GM19328 (cell line): ENCODE measurements around the gene RPP25.
"Not testable (repeated sequence)": the region's sequence is repeated elsewhere in the genome, so short reads cannot be mapped to it uniquely, and the experiment has no call there.

ENCODE experiments used
- ATAC-seq: cut with Tn5 transposase; IDR thresholded peaks from one replicate; pipeline ENCODE4 v1.9.1; 2021; ENCODE audit warnings: mild to moderate bottlenecking, moderate library complexity; ENCODE audit not compliant: unreplicated experiment

The RPP25 gene

GRCh38 chr15:74924525-74924924 is 32.0 kb downstream of the RPP25 start:
- ATAC-seq: no peak

- ATAC-seq: no peak
These were observed 36.1 kb downstream of the RPP25 start for GRCh38 chr15:74920456-74920855.

GRCh38 chr15:74917676-74918075 is 38.9 kb downstream of the RPP25 start:
- no peak for ATAC-seq

- not testable (repeated sequence) for ATAC-seq
These were observed 42.8 kb downstream of the RPP25 start for GRCh38 chr15:74913799-74914198.

- ATAC-seq: no peak
These were observed 43.5 kb downstream of the RPP25 start for GRCh38 chr15:74913041-74913440.

- no peak for ATAC-seq
These were observed 47.9 kb downstream of the RPP25 start for GRCh38 chr15:74908635-74909034.

- no peak for ATAC-seq
These were observed 49.3 kb downstream of the RPP25 start for GRCh38 chr15:74907163-74907870.

- ATAC-seq: peak; percentile 69
These were observed 50.0 kb downstream of the RPP25 start, which contains the start of gene FAM219B for GRCh38 chr15:74906450-74907162. Gene FAM219B (minus strand): TSS chr15:74906851. CDS start chr15:74906800, 51 bp downstream.

- ATAC-seq: no peak
These were observed 50.5 kb downstream of the RPP25 start for GRCh38 chr15:74906067-74906449.
